Neural cell (in vitro differentiated cells): ENCODE results near the gene TMPRSS3. TPM values are rescaled to one million over a fixed set of nuclear protein-coding genes. Genes with fewer than 3 reads are reported as not detected.

Experiments
- H2AFZ ChIP-seq: fragments of 200-600, 300-800 bp; sonication (generic), shearing (Covaris generic); 2 replicates; pipeline ENCODE4 v1.6.0; 2014; ENCODE audit warnings: low read depth, mild to moderate bottlenecking, antibody characterized with exemption, low read length, moderate library complexity
- H3F3A ChIP-seq: fragments of 200-600 bp; shearing (Covaris generic); 2 replicates; pipeline ENCODE4 v1.6.1; 2016; ENCODE audit warnings: mild to moderate bottlenecking, moderate library complexity, mixed read lengths, antibody characterized with exemption, low read length; ENCODE audit not compliant: insufficient read depth, poor library complexity, severe bottlenecking
- H3K27ac ChIP-seq: fragments of 200-600, 300-800 bp; sonication (generic), shearing (Covaris generic); 2 replicates; pipeline ENCODE4 v1.5.1; 2014; ENCODE audit warnings: mild to moderate bottlenecking, low read length, moderate library complexity
- H3K27me3 ChIP-seq: fragments of 300-800, 200-600 bp; sonication (generic), shearing (Covaris generic); 2 replicates; pipeline ENCODE4 v1.6.0; 2014; ENCODE audit warnings: mild to moderate bottlenecking, low read depth, low read length, moderate library complexity; ENCODE audit not compliant: insufficient read depth
- H3K36me3 ChIP-seq: fragments of 300-800, 200-600 bp; sonication (generic), shearing (Covaris generic); 2 replicates; pipeline ENCODE4 v1.5.1; 2014; ENCODE audit warnings: mild to moderate bottlenecking, antibody characterized with exemption, low read length, moderate library complexity; ENCODE audit not compliant: insufficient read depth
- H3K4me2 ChIP-seq: fragments of 300-800, 200-600 bp; sonication (generic), shearing (Covaris generic); 2 replicates; pipeline ENCODE4 v1.6.0; 2014; ENCODE audit warnings: mild to moderate bottlenecking, low read length
- H3K4me3 ChIP-seq: fragments of 300-800, 200-600 bp; sonication (generic), shearing (Covaris generic); 2 replicates; pipeline ENCODE4 v1.5.1; 2014; ENCODE audit warnings: mild to moderate bottlenecking, low read length, moderate library complexity
- H3K79me2 ChIP-seq: fragments of 200-600 bp; shearing (Covaris generic); replicated peaks from 2 replicates; pipeline ENCODE4 v1.6.0; 2014; ENCODE audit warnings: mild to moderate bottlenecking, low read length, moderate library complexity; ENCODE audit not compliant: insufficient read depth
- H3K9ac ChIP-seq: fragments of 300-800, 200-600 bp; sonication (generic), shearing (Covaris generic); 2 replicates; pipeline ENCODE4 v1.6.1; 2016; ENCODE audit warnings: mild to moderate bottlenecking, low read length, mixed read lengths
- H3K9me2 ChIP-seq: fragments of 200-600 bp; shearing (Covaris generic); 2 replicates; pipeline ENCODE4 v1.6.1; 2016; ENCODE audit warnings: mild to moderate bottlenecking, low read length, mixed read lengths; ENCODE audit not compliant: insufficient read depth
- H3K9me3 ChIP-seq: fragments of 200-600, 300-800 bp; sonication (generic), shearing (Covaris generic); 2 replicates; pipeline ENCODE4 v1.6.1; 2016; ENCODE audit warnings: mild to moderate bottlenecking, mixed run types, low read length, moderate library complexity, mixed read lengths
- H4K20me1 ChIP-seq: fragments of 200-600 bp; shearing (Covaris generic); 2 replicates; pipeline ENCODE4 v1.6.1; 2016; ENCODE audit warnings: mild to moderate bottlenecking, mixed run types; ENCODE audit not compliant: insufficient read depth
- CTCF ChIP-seq: fragments of 450-650 bp; IDR thresholded peaks from 2 replicates; pipeline ENCODE4 v1.5.1; 2014; ENCODE audit warnings: antibody characterized with exemption, mild to moderate bottlenecking, moderate library complexity; ENCODE audit not compliant: poor library complexity, severe bottlenecking
- EP300 ChIP-seq: fragments of 450-650 bp; conservative IDR thresholded peaks from 2 replicates; pipeline ENCODE4 v1.6.1; 2014; ENCODE audit warnings: antibody characterized with exemption, mild to moderate bottlenecking, moderate library complexity; ENCODE audit not compliant: poor library complexity, severe bottlenecking
- EZH2 ChIP-seq: fragments of 200-600, 300-800 bp; shearing (Covaris generic), sonication (generic); IDR thresholded peaks from 2 replicates; pipeline ENCODE4 v1.6.1; 2014; ENCODE audit warnings: antibody characterized with exemption, low read length, borderline replicate concordance, mild to moderate bottlenecking; ENCODE audit not compliant: insufficient read depth, poor library complexity, severe bottlenecking
- MXI1 ChIP-seq: fragments of 450-650 bp; conservative IDR thresholded peaks from 2 replicates; pipeline ENCODE4 v1.6.1; 2014; ENCODE audit warnings: antibody characterized with exemption, mild to moderate bottlenecking; ENCODE audit not compliant: poor library complexity, severe bottlenecking
- POLR2AphosphoS5 ChIP-seq: IDR thresholded peaks from 2 replicates; pipeline ENCODE4 v1.6.1; 2012
- RAD21 ChIP-seq: fragments of 450-650 bp; conservative IDR thresholded peaks from 2 replicates; pipeline ENCODE4 v1.6.1; 2014; ENCODE audit warnings: antibody characterized with exemption, mild to moderate bottlenecking, moderate library complexity
- REST ChIP-seq: IDR thresholded peaks from 2 replicates; pipeline ENCODE4 v1.6.1; 2012; ENCODE audit warnings: borderline replicate concordance
- SMC3 ChIP-seq: fragments of 450-650 bp; conservative IDR thresholded peaks from 2 replicates; pipeline ENCODE4 v1.6.1; 2014; ENCODE audit warnings: antibody characterized with exemption, mild to moderate bottlenecking, moderate library complexity; ENCODE audit not compliant: poor library complexity
- TAF1 ChIP-seq: IDR thresholded peaks from 2 replicates; pipeline ENCODE4 v1.6.1; 2012; ENCODE audit warnings: low read depth
- polyA plus RNA-seq: library from polyadenylated mRNA; depleted of rRNA; stranded (reverse); fragments of >200 nt; gene quantifications from 2 replicates; pipeline ENCODE4 v1.2.3, GENCODE V29; 2014

Gene TMPRSS3
- polyA plus RNA-seq, 1 donor from 2014 or later = 0.12 TPM

GRCh38 chr21:42340187-42341050 is 55.4 kb downstream of the TMPRSS3 start:
- Histone ChIP-seq H3K27ac (no peak overlapping the region), H2AFZ (no peak overlapping the region), H4K20me1 (no peaks in the 10 kb centered on the region), H3K36me3 (no peaks in the 10 kb centered on the region), H3F3A (no peaks in the 10 kb centered on the region), H3K4me2 (no peak overlapping the region), H3K9ac (no peak overlapping the region), H3K79me2 (no peaks in the 10 kb centered on the region), H3K9me2 (no peaks in the 10 kb centered on the region), H3K27me3 (no peaks in the 10 kb centered on the region), H3K4me3 (no peak overlapping the region), H3K9me3 (no peaks in the 10 kb centered on the region)
- TF ChIP-seq POLR2AphosphoS5 (no peak), RAD21 (no peak), REST (no peak), CTCF (no peak), TAF1 (no peak), SMC3 (no peak), EP300 (no peak), MXI1 (no peak), EZH2 (no peak)

- Histone ChIP-seq H3K36me3 (no peaks in the 10 kb centered on the region), H3K9me3 (no peaks in the 10 kb centered on the region), H3K27ac (no peak overlapping the region), H2AFZ (no peak overlapping the region), H3K27me3 (no peaks in the 10 kb centered on the region), H3K79me2 (no peaks in the 10 kb centered on the region), H4K20me1 (no peaks in the 10 kb centered on the region), H3K9me2 (no peaks in the 10 kb centered on the region), H3K4me2 (no peak overlapping the region), H3K9ac (no peak overlapping the region), H3F3A (no peaks in the 10 kb centered on the region), H3K4me3 (no peak overlapping the region)
- no peak for TF ChIP-seq EP300
- TF ChIP-seq RAD21 = no peak
- no peak for TF ChIP-seq CTCF
- no peak for TF ChIP-seq TAF1
- no peak for TF ChIP-seq REST
- no peak for TF ChIP-seq MXI1
- no peak for TF ChIP-seq EZH2
- no peak for TF ChIP-seq POLR2AphosphoS5
- no peak for TF ChIP-seq SMC3
Measured at GRCh38 chr21:42338729-42339715, 56.8 kb downstream of the TMPRSS3 start.
